HG03135 (cell line): ENCODE data around the gene HS2ST1.
A peak's percentile ranks its signal among the peaks of the same experiment; 100 is the strongest.

Source experiments
- ATAC-seq: cut with Tn5 transposase; IDR thresholded peaks from one replicate; pipeline ENCODE4 v1.9.1; 2021; ENCODE audit warnings: mild to moderate bottlenecking, moderate library complexity; ENCODE audit not compliant: unreplicated experiment

HS2ST1 gene

DNA sequence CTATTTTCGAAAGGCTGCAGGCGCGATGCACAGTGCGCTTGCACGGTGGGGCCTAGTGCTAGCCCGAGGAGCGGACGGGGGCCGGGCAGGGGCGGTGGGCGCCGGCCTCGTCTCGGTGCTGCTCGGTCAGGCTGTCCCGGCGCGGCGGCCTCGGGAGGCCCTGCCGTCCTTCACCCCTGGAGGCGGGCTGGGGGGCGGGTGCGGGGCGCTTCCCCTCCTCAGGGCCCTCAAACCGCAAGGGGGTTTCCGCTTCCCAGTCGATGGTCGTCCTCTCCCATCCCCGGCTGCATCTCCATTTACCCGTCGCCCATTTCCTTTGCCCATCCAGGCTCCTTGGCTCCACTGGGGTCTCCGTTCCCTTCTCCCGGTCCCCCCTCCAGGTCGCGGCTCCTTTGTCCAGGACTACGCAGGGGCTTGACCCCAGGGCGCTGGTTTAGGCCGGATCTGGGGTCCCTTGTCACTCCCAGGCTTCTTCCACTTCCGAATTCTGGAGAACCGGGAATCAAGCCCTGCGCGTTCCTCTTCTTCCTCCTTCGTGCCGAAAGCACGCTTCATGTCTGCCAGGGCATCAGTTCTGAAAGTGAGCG lies 217.9 kb downstream of the HS2ST1 start:
- ATAC-seq = peak; percentile 24

DNA sequence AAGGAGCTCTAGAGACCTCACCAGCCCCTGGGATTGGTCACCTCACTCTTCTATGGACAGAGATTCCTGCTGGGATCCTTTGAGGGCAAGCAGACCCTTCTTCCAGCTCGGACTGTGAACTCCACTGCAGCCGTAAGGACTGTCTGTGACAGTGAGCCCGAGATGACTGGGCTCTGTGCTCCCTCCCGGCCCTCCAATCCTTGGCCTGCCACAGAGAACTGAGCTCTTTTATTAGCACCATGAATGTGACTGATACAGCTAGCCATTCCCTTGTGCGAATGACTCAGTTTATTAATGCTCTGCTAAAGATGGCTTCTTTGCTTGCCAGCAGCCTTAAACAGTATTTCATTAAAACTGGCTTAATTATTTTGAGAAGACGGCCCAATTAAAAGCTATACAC lies 219.6 kb downstream of the HS2ST1 start:
- no peak for ATAC-seq

DNA sequence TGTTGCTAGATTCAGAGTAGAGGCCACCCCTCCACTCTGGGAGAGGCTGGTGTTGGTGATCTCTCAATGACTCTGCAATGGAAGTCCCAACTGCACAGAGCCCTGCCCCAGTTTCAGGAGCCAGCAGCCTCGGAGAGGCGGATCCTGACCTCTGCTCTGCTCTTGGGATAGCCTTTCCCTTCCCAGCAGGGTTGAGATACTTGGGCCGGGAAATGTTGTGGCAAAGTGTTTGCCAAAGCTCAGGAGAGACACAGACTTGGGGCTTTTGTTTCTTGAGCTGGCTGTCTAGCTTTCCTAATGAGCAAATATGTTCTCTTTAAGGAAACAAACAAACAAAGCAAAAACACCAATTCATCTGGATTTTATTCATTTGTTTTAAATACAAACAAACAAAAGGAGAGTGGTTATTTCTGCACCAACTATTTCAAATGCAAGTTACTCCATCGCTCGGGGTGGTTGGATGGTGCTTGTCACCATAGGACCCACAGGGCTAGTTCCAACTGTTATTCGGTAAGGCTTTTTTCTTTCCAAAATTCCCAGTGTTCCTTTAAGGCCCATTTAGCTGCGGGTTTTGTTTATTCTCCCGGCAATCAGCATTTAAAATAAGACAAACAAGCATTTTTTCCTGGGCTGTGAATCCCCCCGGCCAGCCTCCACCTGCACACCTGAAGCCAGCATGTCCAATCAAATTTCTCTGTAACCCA lies 220.3 kb downstream of the HS2ST1 start:
- ATAC-seq = no peak

DNA sequence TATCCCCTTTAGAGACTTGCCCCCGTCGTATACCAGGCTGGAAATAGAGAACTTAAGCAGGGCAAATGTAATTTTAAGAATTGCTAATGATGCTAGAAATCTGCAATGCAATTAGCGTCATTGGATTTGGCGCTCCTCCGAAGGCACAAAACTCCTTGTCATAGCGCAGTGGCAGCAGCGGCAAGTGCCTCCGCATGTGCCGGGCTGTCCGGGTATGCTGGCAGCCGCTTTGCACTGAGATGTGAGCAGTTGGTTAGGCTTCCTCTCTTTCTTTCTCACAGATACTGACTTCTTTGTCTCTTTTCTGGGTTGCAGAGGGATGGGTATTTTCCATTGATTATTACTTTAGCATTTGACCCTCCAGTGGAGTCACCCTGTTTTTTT lies 220.9 kb downstream of the HS2ST1 start:
- ATAC-seq = no peak

- no peak for ATAC-seq
Measured at GRCh38 chr1:87136607-87137341, 222.3 kb downstream of the HS2ST1 start.

DNA sequence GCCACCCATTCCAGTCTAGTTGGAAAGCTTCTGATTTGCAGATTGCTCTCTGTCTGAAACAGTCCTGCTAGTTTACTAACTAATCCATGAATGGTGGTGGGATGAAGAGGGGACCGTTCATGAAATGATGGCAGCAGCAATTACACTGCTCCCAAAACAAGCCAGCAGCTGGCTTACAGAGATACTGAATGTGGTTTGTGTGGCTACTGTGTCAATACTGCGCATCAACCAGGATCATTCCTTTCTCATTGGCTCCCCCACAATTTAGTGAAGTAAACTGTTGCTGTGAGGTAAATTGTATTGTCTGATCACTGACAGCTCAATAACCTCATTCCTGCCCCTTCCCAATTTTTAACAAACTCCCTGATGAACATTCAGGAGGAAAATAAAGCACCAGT lies 222.9 kb downstream of the HS2ST1 start:
- no peak for ATAC-seq

DNA sequence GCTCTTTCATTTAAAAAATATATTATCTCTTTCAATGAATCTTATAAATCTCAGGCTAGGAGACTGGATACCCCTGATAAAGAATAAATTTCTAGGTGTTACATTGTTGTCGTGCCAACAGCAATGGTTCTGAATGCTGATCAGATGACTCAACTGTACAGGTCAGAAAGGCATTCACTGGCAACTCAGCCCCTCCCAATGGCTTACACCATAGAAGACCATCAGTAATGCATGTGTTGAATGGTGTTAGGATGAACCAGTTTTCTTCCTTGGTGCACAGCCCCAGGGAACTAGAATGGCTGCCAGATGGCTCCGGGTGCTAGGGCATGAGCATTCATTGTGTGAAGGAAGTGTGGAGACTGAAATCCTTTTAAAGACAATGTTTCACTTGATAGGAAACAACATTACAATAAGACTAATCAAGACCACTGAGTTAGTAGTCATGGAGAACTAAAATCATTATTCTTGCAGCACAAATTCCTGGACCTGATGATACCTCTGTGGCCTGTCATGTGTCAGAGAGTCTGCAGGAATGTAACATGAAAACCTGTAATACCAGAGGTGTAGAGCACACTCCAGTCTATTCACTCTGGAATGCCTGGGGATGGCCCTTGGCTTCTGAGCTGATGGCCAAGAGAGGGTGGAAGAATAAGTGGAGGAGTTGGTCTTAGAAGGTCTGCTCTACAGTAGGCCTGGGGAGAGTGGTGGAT lies 226.6 kb downstream of the HS2ST1 start:
- ATAC-seq = no peak

DNA sequence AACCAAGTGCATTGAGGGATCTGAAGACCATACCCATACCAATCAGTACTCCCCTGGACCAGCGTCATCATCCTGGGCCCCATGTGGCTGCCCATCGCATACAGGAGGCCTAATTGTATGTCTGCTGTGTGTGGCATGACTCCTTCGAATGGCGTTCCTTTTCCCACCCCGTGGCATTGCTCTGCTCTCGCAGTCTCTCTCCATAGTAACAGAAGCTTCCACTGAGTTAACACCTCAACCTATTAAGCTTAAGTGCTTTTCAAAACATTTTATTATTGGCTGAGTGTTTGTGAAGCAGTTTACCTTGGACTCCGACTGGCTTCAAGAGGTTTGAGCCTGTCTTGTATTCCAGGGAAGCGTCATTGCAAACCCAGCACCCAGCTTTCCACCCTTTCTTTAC lies 227.1 kb downstream of the HS2ST1 start:
- no peak for ATAC-seq

GRCh38 chr1:87143413-87144135 lies 229.1 kb downstream of the HS2ST1 start:
- no peak for ATAC-seq

DNA sequence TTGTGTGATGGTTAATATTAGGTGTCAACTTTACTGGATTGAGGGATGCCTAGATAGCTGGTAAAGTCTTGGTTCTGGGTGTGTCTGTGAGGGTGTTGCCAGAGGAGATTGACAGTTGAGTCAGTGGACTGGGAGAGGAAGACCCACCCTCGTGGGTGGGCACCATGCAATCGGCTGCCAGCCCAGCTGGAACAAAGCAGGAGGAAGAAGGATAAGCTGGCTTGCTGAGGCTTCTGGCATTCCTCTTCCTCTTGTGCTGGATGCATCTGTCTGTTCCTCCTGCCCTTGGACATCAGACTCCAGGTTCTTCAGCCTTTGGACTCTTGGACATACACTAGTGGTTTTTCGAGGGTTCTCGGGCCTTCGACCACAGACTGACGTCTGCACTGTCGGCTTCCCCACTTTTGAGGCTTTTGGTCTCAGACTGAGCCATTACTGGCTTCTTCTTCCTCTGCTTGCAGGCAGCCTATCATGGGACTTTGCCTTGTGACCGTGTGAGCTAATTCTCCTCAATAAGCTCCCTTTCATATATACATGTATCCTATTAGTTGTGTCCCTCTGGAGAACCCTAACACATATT lies 230.0 kb downstream of the HS2ST1 start:
- no peak for ATAC-seq

DNA sequence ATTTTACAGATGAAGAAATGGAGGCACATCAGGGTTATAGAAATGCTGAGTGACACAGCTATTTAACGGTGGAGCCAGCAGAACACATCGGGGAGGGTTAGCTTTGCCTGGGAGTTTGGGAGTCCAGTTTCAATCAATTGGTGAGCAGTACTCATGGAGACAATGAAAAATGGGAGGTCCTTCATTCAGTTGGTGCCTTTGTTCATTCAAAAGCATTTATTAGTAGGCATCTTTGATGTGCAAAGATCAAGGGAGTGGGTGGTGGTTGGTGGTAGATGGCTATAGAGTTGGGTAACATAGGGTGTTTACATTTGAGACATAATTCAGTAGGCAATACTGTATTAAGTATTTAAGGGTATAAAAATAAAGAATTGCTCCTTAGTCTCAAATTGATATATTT lies 230.5 kb downstream of the HS2ST1 start:
- ATAC-seq = no peak

DNA sequence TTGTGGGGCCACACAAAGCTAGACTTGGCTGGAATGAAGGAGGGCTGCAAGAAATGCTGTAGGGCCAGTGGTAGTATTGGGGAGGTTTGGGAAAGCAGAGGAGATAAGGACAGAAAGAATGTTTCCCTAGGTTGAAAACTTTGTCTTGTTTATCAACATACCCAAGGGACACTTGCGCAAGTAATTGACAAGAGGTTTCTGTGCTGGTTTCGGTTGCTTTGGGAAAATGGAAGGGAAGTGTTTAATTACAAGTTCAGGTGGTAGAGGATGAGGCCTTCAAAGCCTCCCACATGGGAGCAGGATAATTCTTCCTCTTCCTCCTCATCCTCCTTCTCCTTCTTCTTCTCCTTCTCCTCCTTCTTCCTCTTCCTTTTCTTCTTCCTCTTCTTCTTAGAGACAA lies 232.1 kb downstream of the HS2ST1 start:
- no peak for ATAC-seq

- no peak for ATAC-seq
Measured at GRCh38 chr1:87146986-87147385, 232.6 kb downstream of the HS2ST1 start.

- no peak for ATAC-seq
Measured at GRCh38 chr1:87147851-87148250, 233.4 kb downstream of the HS2ST1 start.

DNA sequence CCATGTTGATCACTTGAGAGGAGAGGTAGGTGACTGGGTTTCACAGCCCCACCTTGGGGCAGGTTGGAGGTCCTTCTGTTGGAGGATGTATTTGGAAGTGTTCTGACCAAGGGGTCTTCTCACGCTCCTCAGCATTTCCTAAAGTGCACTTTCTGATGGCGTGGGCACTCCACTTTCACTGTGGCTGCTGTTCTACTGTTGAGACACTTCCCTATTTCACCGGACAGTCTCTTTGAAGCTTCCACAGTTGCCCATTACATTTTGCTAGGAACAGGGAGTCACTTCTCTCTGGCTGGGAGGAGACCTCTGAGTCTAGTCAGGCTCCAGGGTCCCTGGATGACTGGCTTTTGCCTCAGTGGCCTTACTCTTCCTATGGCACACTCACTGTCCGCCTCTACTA lies 234.2 kb downstream of the HS2ST1 start:
- ATAC-seq = no peak

GRCh38 chr1:87149241-87150041 lies 235.0 kb downstream of the HS2ST1 start:
- no peak for ATAC-seq

- no peak for ATAC-seq
Measured at GRCh38 chr1:87150143-87150542, 235.7 kb downstream of the HS2ST1 start.

- ATAC-seq = peak; percentile 84
Measured at GRCh38 chr1:87151500-87152421, 237.3 kb downstream of the HS2ST1 start.

DNA sequence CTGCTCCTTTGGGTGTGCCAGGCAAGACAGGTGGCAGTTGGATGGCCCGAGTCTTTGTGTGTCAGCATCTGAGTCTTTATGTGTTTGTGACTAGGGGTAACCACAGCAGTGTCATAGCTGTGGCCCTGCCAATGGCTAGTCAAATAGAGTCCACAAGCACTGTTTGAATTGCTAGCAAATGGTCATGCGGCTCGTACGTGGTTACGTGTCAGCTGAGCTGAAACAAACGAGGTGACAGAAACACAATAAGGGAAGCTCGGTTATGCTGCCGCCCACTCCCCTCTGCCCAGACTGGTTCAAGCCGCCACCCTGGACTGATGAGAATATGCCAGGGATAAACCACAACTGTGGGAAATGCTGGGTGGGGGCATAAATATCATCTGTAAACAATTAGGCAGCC lies 239.9 kb downstream of the HS2ST1 start:
- ATAC-seq = no peak
